Activated CD4-positive, alpha-beta T cell treated with anti-CD3 and anti-CD28 coated beads, Interleukin-2, Interleukin-4, amounts not matched to agents 100 ng/mL and 50 ng/mL, durations not matched to agents 16 hours and 8 hours (primary cell): ENCODE measurements around the gene TTC16.

Experiments
- DNase-seq: peaks from one replicate; pipeline ENCODE4 v3.0.0-alpha.2; 2020; ENCODE audit warnings: low spot score

Gene TTC16, protein sequence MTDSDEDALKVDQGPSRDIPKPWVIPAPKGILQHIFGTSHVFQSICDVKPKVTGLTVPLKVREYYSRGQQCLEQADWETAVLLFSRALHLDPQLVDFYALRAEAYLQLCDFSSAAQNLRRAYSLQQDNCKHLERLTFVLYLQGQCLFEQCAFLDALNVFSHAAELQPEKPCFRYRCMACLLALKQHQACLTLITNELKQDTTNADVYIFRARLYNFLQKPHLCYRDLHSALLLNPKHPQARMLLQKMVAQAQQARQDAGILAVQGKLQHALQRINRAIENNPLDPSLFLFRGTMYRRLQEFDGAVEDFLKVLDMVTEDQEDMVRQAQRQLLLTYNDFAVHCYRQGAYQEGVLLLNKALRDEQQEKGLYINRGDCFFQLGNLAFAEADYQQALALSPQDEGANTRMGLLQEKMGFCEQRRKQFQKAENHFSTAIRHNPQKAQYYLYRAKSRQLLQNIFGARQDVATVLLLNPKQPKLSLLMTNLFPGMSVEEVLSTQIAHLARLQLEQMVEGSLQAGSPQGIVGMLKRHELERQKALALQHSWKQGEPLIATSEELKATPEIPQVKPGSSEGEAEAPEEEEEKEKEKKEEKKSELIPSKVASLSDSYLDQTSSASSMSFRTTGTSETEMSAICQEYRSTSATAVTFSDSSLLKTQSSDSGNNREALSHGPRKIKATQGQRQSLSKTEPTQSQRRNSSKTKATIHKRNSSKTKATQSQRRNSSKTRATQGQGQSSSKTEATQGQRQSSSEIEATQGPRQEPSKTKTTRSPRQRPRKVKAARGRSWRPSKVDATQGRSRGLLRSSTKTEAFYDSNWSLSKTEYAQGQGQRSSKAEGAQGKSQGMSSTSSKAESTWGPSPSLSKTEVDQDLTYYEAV

DNA sequence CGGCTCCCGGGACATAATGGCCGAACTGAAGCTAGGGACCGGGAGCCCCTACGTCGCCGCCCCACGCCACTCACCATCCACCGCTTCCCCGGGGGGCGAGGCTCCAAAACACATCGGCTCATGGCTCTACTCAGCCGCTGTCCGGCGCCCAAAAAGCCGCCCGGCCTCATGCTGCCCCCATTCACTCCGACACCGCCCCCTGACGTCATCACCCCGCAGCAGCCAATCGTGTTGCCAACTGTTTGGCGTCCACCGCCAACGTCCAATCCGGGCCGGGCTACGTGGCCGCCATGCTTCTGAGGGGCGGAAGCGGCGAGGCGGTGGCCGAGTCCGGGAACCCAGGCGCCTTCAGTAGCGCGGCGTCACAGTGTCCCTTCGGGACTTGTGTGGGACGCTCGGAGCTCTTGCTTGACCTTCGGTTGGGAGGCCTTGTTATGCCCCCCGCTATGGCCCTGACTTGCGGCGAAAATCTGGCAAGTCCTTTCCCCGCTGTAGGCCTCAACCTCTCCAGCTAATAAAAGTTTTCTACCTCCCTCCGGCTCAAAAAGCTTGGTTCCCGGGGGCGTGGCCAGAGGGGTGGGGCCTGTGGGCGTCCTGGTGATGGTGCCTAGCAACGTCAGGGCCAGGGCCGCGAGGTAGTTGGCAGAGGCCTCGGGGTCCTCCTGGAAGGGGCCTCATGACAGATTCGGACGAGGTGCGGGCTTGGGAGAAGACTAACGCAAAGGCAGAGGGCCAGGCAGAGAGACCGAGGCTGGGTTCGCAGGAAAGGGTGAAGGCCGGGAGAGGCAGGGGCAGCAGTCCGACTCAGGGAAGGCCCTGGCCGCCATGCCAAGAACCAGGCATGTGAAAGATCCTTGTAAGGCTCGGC is at the start of gene TTC16, which contains the start of gene PTRH1:
Gene TTC16 (plus strand): TSS at position 610 of the 868 bp plus-strand sequence. CDS start 67 bp downstream, at position 677.
Gene PTRH1 (minus strand): TSS at position 194 of the 868 bp plus-strand sequence. CDS start 24 bp downstream, at position 170.
- peak; percentile 97 for DNase-seq

DNA sequence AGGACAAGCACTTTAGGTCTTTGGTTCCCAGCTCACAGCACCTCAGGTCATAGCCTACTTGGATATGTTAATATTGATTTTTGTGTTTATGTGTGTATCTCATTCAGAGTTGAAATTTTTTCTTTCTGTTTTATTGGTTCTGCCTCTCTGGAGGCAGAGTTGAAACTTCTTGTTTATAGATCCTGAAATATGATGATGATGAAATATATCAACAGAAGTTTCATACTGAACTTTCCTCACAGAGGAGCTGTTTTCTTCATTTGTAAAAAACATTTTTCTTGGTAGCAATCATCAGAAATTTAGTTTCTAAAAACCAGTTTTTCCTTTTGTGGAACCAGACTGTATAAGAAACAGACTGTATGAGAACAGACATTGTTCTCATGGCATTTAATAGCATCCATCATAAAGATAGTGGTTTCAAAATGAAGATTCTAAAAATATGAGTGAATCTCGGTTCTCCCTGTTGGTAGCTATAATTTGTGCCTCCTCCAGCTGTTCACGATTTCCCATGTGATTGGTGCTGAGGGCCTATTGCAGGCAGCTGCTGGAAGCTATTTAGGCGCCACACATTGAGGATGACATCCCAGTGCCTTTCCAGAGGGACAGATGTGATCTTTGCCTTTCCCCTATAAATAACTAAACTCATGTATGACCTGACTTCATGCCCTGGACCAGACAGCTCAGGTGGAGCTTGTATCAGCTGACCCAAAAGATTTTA is 48.6 kb upstream of the TTC16 start:
- DNase-seq, result no peak

DNA sequence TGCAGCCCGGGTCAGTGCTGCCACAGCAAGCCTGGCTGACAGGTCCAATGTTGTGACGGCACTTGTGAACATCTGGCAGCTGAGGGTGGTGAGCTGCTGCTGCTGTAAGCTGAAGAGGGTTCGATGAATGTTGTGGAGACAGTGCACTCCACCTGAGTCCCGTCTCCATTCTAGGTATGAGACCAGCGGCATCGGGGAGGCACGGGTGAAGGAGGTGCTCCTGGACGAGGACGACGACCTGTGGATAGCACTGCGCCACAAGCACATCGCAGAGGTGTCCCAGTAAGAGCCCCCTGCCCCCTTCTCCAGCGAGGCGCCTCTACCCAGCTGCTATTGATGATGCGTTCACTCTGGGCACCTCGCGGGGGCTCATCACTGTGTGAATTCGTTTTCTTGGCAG is 48.0 kb upstream of the TTC16 start:
- DNase-seq, result no peak

DNA sequence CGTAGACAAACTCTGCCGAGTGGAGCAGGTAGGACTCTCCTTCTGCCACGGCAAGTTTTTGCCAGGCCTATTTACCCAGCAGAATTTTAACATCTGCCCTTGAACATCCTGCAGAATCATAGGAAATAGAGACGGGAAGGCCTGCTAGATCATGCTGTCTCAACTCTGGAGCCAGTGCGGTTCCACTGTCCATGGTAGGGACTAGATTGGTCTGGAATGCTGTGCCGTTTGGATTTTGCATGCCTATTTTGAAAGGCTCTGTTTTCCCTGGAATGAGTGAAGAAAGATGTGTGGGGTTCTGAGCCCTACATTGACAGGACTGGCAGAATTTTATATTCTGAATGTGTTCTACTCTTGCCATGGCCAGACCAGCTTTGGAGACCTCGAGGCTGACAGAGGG is 42.6 kb upstream of the TTC16 start:
- DNase-seq, result no peak

DNA sequence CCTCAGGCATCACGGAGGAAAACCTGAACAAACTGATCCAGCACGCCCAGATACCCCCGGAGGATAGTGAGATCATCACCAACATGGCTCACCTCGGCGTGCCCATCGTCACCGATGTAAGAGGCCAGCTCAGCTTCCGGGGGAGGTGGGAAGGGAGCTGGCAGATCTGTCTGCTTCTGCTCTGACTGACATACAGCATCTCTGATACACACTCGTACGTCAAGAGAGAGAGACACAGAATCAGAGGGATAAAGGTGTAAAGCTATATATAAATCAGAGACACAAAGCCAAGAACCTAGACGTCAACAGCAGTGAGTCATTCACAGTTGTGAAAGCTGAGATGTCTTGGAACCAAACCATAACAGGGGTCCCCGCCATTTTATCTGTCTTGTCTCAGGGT is 39.2 kb upstream of the TTC16 start:
- no peak for DNase-seq

DNA sequence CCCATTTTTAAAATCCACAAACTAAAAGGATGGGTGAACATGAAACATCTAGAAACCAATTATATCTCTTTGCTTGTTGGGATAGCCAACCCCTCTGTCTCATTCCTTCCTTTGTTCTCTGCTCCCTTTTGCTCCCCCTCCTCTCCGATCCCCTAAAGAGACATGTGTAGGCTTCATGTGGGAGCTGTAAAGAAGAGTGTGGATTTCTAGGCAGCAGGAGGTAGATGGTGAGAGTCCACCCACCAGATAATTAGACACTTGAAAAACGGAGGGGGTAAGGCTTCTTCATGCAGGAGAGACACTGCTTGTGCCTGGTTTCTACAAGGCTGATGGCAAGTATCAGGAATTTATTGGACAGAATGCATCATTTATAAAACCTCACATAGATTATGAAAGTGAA is 36.4 kb upstream of the TTC16 start:
- DNase-seq, result no peak

DNA sequence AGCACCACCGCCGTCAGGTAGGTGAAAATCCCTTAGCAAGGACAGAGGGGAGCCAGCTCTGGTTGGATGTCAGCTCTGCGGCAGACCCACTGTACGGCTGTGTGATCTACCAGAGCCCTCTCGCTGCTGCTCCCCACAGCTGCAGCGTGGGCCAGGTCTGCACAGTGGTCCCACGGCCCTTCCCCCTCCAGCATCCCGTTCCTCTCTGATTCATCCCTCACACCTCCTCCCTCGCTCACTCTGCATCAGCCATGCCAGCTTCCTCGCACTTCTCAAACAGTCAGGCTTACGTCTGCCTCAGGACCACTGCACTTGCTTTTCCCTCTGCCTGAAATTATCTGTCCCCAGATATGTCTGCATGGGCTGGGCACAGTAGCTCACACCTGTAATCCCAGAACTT is 35.7 kb upstream of the TTC16 start:
- DNase-seq, result no peak

DNA sequence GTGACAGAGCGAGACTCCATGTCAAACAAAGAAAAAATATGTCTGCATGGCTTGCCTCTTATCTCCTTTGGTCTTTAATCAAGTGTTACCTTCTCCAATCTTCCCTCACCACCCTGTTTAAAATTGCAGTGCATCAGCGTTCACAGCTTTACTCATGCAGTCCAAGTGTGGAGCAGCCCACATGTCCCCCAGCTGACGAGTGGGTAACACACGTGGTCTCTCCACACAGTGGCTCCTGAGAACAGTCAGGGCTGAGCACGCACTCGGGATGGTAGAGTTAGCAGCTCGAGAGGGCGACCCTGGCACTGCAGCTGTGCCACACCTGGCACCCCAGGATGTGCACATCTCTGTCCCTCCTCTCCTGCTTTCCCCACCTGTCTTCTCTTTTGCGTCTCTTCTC is 35.0 kb upstream of the TTC16 start:
- DNase-seq, result no peak

DNA sequence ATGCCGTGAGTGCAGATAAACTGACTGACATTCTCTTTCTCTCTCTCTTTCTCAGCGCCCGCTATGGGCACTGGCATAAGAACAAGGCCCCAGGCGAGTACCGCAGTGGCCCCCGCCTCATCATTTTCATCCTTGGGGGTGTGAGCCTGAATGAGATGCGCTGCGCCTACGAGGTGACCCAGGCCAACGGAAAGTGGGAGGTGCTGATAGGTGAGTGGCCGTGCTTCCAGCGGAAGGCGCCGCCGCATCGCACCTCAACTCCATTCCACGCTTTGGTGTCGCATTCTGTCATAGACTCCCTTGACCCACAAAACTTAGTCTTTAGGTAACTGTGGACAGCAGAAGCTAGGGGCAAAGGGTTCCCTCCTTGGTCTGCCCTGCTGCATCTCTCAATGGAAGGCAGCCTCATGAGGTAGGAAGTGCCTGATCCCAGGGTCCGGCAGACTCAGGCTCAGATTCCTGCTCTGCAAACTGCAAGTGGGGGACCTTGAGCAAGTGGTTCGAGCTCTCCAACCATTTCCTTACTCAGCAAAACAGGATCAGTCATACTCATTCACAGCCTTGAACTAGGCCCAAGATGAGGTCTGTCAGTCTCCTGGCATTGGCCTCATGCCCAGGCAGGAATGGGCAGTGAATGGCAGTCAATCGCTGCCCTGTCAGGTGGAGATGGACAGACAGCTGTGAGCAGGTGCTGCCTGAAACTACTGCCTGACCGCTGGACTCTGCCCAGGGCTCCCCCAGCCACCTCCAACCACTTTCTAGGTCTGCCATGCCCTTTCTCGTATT is 33.3 kb upstream of the TTC16 start:
- DNase-seq, result no peak

DNA sequence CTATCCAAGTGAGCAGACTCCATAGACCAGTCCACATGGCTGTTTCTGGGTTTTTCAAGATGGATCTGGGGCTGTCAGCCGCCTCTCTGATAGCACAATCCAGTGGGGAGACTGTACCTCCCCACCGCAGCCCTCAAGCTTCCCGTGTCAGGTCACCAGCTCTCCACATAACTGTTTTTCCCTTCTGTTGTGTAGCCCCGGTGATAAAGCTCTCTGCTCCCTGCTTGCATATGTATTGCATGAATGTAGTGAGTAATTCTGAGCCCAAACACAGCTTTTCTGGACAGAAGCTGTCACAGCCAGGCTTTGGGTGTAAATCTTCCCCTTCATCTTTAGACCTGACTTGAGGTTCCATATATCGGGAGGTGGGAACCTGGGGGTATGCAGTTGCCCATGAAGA is 32.2 kb upstream of the TTC16 start:
- DNase-seq, result no peak

DNA sequence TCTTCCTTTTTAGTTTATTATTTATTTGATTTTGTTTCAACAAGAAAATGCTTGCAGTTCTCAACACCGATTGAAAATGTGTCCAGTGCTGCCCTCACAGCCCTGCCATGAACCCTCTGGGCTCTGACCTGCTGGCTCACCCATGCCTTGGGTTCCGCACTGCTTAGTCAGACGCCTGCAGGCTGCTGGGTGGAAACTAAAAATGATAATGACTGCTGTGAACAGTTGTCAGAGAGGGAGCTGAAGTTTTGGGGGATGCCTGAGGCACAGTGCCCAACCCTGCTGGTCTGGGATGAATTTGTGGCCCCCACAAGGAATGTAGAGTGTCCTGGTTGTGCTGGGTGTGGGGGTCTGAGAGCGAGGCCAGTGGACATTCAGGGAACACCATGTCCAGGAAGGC is 31.3 kb upstream of the TTC16 start:
- DNase-seq, result no peak

DNA sequence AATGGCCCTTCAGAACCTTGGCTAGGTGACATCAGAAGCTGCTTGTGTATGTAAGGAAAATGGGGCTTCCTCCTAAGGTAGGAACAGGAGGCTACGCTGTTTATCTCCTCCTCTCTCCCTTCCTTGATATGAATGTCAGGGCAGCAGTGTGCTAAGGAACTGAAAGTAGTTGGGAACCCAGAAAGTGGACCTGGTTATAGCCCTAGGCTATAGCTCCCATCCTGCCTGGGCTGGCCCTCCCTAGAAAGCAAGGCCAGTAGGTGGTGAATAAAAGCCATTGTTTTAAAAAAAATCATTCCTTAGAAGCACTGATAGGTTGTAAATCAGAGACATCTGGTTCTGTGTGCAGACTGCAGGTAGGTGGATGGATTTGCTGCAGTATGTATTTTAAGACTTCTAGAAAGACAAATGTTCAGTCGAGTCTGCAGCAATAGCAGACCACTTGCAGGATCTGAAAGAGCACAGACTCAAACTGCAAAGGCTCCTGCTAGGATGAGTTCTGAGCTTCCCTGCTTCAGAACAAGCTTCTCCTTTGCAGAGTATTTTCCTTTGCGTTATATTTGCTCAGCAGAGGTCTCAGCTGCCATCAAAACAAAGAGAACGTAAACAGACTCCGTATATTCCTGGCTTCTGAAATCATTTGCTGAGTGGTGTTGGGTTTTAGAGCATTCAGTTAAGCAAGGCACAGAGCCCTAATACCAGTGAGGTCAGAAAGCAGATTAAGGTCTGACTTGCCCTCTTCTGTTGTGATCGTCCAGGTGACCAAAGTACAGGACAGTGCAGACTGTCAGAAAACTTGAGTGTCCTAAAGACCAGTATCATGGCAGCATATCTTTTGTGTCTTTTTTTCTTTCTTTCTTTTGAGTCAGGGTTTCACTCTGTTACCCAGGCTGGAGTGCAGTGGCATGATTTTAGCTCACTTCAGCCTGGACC is 29.2 kb upstream of the TTC16 start:
- no peak for DNase-seq

DNA sequence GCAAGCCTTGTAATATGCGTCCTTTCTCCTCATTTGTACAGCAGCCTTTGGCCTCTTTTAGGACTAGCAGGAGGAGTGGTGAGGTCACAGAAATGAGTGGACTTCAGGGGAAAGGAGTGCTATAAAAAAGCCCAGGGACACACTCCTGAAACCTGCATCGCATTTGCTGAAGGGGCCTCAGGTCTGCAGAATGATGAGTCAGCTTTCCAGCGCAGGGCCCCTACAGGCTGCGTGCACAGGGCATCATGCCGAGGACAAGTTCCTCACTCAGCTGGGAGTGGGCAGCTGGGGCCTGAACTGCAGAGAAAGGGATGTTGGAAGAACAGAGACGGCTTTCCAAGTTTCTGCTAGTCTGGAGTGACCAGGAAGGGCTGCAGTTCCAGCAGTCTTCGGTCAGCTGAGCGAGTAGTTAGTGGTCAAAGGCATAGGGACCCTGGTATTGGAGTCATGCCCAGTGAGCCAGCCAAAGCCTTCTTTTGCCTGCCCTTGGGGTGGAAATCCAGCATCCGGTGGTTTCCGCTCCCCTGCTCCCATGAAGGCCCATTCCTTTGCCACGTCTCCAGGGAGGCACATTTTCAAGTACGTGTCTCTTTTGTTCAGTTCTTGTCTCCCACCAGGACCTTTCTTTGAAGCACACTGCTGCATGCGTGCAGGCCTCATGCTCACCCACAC is 26.4 kb upstream of the TTC16 start:
- no peak for DNase-seq

DNA sequence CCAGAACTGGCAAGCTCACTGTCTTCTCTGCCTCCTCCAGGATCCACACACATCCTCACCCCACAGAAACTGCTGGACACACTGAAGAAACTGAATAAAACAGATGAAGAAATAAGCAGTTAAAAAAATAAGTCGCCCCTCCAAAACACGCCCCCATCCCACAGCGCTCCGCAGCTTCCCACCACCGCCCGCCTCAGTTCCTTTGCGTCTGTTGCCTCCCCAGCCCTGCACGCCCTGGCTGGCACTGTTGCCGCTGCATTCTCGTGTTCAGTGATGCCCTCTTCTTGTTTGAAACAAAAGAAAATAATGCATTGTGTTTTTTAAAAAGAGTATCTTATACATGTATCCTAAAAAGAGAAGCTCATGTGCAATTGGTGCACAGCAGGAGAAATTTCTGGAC is 25.1 kb upstream of the TTC16 start:
- DNase-seq, result no peak

DNA sequence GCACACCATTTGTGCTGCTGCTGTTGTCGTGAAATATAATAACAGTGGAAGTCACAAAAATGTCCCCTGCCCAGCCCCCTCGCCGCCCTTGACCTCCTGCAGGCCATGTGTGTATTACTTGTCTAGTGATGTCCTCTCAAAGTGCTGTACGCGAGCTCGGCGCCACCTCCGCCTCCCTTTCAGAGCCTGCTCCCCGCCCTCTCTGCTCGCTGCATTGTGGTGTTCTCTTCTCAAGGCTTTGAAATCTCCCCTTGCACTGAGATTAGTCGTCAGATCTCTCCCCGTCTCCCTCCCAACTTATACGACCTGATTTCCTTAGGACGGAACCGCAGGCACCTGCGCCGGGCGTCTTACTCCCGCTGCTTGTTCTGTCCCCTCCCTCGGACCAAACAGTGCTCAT is 23.8 kb upstream of the TTC16 start:
- no peak for DNase-seq

DNA sequence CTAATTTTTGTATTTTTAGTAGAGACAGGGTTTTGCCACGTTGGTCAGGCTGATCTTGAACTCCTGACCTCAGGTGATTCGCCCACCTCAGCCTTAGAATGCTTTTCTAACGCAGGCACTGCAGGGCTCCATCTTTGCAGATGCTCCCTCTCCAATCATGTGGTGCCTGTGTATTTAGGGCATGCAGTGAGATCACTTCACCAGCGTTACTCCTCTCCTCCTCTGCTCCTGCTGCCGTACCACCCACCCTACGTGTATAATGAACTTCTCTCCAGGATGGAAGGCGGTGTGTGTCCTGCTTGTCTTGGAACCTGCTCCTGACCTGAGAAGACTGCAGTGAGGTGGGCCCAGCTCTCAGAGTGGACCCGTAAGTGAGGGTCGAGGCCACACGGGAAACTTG is 22.7 kb upstream of the TTC16 start:
- DNase-seq, result no peak

DNA sequence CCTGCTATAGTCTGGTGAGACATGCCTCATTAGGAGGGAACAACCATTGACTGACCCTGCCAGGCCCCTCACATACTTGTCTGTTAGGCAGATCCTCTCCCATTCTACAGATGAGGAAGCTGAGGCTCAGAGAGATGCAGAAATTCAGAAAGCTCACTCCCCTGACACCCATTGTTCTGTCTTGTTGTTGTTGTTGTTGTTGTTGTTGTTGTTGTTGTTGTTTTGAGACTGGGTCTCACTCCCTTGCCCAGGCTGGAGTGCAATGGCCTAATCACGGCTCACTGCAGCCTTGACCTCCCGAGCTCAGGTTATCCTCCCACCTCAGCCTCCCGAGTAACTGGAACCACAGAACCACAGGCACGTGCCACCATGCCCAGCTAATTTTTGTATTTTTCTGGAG is 22.2 kb upstream of the TTC16 start:
- no peak for DNase-seq

DNA sequence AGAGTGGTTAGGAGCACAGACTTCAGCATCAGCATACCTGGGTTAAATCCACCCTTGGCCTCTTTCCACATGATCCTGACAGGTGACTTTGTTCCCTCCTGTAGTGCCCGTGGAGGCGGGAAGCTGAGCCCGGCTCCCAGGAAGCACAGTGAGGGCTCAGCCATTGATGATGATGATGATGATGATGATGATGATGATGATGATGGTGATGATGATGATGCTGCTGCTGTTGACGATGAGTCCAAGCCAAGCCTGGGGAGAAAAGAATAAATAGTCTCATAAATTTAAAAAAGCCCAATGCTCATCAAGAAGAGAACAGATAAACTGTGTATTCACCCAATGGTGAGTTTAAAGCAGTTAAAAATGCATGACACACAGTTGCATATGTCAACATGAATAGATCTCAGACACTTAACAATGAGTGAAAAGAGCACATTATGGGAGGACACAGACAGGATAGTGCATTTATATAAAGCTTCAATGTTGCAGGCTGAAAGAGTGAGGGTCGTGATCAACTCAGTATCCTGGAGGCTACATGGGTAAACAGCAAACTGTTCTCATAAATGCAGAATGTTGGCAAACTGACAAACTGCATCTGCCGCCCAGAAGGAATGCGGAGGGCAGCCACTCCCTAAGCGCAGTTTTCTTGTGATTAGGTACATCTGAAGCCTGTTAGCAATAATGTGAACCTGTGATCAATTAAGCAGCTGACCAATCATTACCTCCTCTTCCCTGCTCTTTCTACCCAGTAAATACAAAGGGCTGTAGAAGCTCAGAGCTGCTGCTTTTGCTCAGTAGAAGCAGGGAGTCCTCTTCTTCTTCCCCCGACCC is 20.8 kb upstream of the TTC16 start:
- no peak for DNase-seq
